Testis (tissue), 3 donors: ENCODE measurements around the gene TMCC3. TPM values are rescaled to one million over a fixed set of nuclear protein-coding genes. Genes with fewer than 3 reads are reported as not detected.

Experiments
- DNase-seq: peaks from one replicate; pipeline ENCODE4 v3.0.0-alpha.2; 2019
- H3K27ac ChIP-seq, 2 donors: fragments of 200-600 bp; sonication (generic); one replicate each; pipeline ENCODE4 v1.5.1; 2019
- H3K27me3 ChIP-seq: fragments of 200-600 bp; sonication (generic); one replicate; pipeline ENCODE4 v1.5.1; 2019
- H3K36me3 ChIP-seq: fragments of 200-600 bp; sonication (generic); one replicate; pipeline ENCODE4 v1.5.1; 2017; ENCODE audit warnings: low read depth; ENCODE audit errors: missing control alignments
- H3K4me1 ChIP-seq: fragments of 200-600 bp; sonication (generic); one replicate; pipeline ENCODE4 v1.5.1; 2019
- H3K4me3 ChIP-seq, 2 donors: fragments of 200-600 bp; sonication (generic); one replicate each; pipeline ENCODE4 v1.5.1; 2017 to 2019
- H3K9me3 ChIP-seq: fragments of 200-600 bp; sonication (generic); one replicate; pipeline ENCODE4 v1.5.1; 2017
- POLR2A ChIP-seq: fragments of 450-650 bp; IDR thresholded peaks from one replicate; pipeline ENCODE4 v1.6.1; 2017; ENCODE audit warnings: antibody characterized with exemption, mild to moderate bottlenecking, moderate library complexity
- WGBS, 2 donors: methylation state at CpG; one replicate each; pipeline ENCODE4 v1.1.5; 2018; 5-methylcytosine and 5-hydroxymethylcytosine counted together
- intact Hi-C: fragments of 100-400 bp; cut with DNase I; formaldehyde crosslinking; loops from one replicate; pipeline ENCODE4 v1.15.1; 2023; ENCODE audit warnings: low total_unique reads
- polyA plus RNA-seq: library from polyadenylated mRNA; stranded (reverse); fragments of 350-450 nt; fragmentation: Illumina TruSeq; extraction: RNeasy Lipid Tissue Mini Kit (QIAGEN cat#74804); gene quantifications from one replicate; pipeline ENCODE4 v1.2.3, GENCODE V29; 2014; ENCODE audit warnings: low read depth, low replicate concordance; ENCODE audit not compliant: insufficient read depth
- total RNA-seq, 2 donors: library from RNA; depleted of rRNA; stranded (reverse); fragments of >200 nt; gene quantifications; one replicate each; pipeline ENCODE4 v1.2.3, GENCODE V29; 2016
- TF ChIP-seq, protein P1 (sequence below), 3 experiments: fragments of 450-650 bp in 2 of 3; fragments of 200-600 bp in 1 of 3; sonication (generic) in 1 of 3; IDR thresholded peaks; one replicate each; pipeline ENCODE4 v1.5.1; 2016 to 2019; ENCODE audit warnings: antibody characterized with exemption in 3 of 3, mild to moderate bottlenecking in 2 of 3, moderate library complexity in 1 of 3

Gene TMCC3
- total and polyA plus RNA-seq, 3 donors from 2014 or later: 3.4 to 6.4 (median 5.1) TPM

GRCh38 chr12:94628369-94628768 is 22.0 kb downstream of the TMCC3 start:
- no peaks in the 10 kb centered on the region for H3K27me3 ChIP-seq
- H3K27ac ChIP-seq: no peak overlapping the region
- DNase-seq: no peak
- H3K36me3 ChIP-seq: no peaks in the 10 kb centered on the region
- H3K4me1 ChIP-seq: no peaks in the 10 kb centered on the region
- no peaks in the 10 kb centered on the region for H3K9me3 ChIP-seq
- 94 to 98% methylated on average over 4 of the region's 4 CpGs for WGBS, 2 donors
- H3K4me3 ChIP-seq: no peak overlapping the region
- intact Hi-C loops: no loop called here
- TF ChIP-seq POLR2A: no peak
- TF ChIP-seq, protein P1, sequence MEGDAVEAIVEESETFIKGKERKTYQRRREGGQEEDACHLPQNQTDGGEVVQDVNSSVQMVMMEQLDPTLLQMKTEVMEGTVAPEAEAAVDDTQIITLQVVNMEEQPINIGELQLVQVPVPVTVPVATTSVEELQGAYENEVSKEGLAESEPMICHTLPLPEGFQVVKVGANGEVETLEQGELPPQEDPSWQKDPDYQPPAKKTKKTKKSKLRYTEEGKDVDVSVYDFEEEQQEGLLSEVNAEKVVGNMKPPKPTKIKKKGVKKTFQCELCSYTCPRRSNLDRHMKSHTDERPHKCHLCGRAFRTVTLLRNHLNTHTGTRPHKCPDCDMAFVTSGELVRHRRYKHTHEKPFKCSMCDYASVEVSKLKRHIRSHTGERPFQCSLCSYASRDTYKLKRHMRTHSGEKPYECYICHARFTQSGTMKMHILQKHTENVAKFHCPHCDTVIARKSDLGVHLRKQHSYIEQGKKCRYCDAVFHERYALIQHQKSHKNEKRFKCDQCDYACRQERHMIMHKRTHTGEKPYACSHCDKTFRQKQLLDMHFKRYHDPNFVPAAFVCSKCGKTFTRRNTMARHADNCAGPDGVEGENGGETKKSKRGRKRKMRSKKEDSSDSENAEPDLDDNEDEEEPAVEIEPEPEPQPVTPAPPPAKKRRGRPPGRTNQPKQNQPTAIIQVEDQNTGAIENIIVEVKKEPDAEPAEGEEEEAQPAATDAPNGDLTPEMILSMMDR (IDR thresholded peaks at IDR 0.05): no peak

DNA sequence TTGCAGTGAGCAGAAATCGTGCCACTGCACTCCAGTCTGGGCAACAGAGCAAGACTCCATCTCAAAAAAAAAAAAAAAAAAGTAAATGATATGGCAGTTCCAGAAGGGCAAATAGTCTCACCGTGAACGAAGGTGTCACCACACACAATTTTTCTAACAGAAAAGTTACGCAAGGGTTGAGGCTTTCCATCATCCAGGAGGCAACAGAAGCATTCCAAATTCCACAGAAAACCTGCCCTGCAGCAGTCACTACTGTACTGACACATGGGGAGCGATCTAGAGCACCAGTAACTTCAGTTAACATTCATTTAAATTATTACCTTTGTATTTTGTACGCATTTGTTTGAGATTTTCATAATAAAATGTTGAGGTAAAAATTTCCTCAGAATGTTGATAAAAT is 24.8 kb downstream of the TMCC3 start:
- no peak for DNase-seq
- Histone ChIP-seq H3K27me3 (no peaks in the 10 kb centered on the region), H3K9me3 (no peaks in the 10 kb centered on the region), H3K4me1 (peaks cover 5% of the 10 kb centered on the region), H3K4me3 (no peak overlapping the region), H3K27ac (no peak overlapping the region), H3K36me3 (no peaks in the 10 kb centered on the region)
- WGBS, 2 donors: 93 to 96% methylated on average over 6 of the region's 6 CpGs
- intact Hi-C loops: no loop called here
- no peak for TF ChIP-seq POLR2A
- TF ChIP-seq, protein P1 (IDR thresholded peaks at IDR 0.05): no peak

GRCh38 chr12:94623161-94623920 is 27.0 kb downstream of the TMCC3 start:
- no peaks in the 10 kb centered on the region for H3K9me3 ChIP-seq
- TF ChIP-seq POLR2A: no peak
- TF ChIP-seq, protein P1 (IDR thresholded peaks at IDR 0.05): no peak

DNA sequence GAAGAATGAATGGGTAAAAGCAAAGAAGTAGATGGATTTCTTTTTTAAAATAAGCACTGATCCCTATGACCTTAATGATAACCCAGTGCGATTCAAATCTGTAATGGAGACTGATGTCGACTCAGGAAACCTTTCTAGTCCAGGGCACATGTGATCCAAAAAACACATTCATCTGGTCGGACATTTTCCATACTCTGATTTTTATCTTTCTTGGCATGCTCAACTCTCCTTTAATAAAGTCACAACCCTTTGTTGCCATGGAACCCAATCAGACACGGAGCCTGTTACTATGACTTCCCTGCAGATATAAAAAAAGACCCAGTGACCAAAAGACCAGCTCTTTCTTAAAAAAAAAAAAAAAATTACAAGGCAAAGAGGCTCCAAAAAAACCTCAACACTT is 27.9 kb downstream of the TMCC3 start:
- H3K36me3 ChIP-seq: no peaks in the 10 kb centered on the region
- H3K9me3 ChIP-seq: no peaks in the 10 kb centered on the region
- intact Hi-C loops: no loop called here
- no peak for TF ChIP-seq POLR2A
- TF ChIP-seq, protein P1 (IDR thresholded peaks at IDR 0.05): no peak
- H3K4me3 ChIP-seq: no peak overlapping the region
- H3K4me1 ChIP-seq: peaks cover 5% of the 10 kb centered on the region
- WGBS, 2 donors: 56 to 66% methylated on average over 4 of the region's 4 CpGs
- no peaks in the 10 kb centered on the region for H3K27me3 ChIP-seq
- DNase-seq: no peak
- no peak overlapping the region for H3K27ac ChIP-seq

More at GRCh38 chr12:94623161-94623920, 27.0 kb downstream of the TMCC3 start:
- Histone ChIP-seq H3K27ac (no peak overlapping the region), H3K4me1 (peaks cover 5% of the 10 kb centered on the region), H3K4me3 (no peak overlapping the region), H3K27me3 (no peaks in the 10 kb centered on the region), H3K36me3 (no peaks in the 10 kb centered on the region)
- WGBS, 2 donors: 85 to 98% methylated on average over 11 of the region's 11 CpGs
- intact Hi-C loops: no loop called here
- no peak for DNase-seq
